ENCODE measurements around the gene ATP5F1C.

GRCh38 chr10:7755103-7755502 is 32.9 kb upstream of the ATP5F1C start:
- TF ChIP-seq POLR2A (IDR thresholded peaks at IDR 0.05), result no peak
- TF ChIP-seq, protein P1, sequence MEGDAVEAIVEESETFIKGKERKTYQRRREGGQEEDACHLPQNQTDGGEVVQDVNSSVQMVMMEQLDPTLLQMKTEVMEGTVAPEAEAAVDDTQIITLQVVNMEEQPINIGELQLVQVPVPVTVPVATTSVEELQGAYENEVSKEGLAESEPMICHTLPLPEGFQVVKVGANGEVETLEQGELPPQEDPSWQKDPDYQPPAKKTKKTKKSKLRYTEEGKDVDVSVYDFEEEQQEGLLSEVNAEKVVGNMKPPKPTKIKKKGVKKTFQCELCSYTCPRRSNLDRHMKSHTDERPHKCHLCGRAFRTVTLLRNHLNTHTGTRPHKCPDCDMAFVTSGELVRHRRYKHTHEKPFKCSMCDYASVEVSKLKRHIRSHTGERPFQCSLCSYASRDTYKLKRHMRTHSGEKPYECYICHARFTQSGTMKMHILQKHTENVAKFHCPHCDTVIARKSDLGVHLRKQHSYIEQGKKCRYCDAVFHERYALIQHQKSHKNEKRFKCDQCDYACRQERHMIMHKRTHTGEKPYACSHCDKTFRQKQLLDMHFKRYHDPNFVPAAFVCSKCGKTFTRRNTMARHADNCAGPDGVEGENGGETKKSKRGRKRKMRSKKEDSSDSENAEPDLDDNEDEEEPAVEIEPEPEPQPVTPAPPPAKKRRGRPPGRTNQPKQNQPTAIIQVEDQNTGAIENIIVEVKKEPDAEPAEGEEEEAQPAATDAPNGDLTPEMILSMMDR (IDR thresholded peaks at IDR 0.05), result no peak
